Astrocyte of the spinal cord (primary cell): ENCODE data around the gene AP1S3.

Experiments used
- DNase-seq: peaks from one replicate; pipeline ENCODE4 v3.0.0; 2011; ENCODE audit warnings: low read depth, low spot score
- H3K4me3 ChIP-seq: 2 replicates; pipeline ENCODE4 v1.5.1; 2011; ENCODE audit warnings: low read depth, mild to moderate bottlenecking, low read length, moderate library complexity
- in situ Hi-C: cut with HindIII; loops from 2 replicates; pipeline ENCODE4 v1.10.0; 2017; ENCODE audit warnings: low sequenced_read_pairs
- TF ChIP-seq, protein P1 (sequence below): IDR thresholded peaks from 2 replicates; pipeline ENCODE4 v1.5.1; 2012; ENCODE audit warnings: low read depth, mild to moderate bottlenecking, low read length, inconsistent platforms

AP1S3 gene

DNA sequence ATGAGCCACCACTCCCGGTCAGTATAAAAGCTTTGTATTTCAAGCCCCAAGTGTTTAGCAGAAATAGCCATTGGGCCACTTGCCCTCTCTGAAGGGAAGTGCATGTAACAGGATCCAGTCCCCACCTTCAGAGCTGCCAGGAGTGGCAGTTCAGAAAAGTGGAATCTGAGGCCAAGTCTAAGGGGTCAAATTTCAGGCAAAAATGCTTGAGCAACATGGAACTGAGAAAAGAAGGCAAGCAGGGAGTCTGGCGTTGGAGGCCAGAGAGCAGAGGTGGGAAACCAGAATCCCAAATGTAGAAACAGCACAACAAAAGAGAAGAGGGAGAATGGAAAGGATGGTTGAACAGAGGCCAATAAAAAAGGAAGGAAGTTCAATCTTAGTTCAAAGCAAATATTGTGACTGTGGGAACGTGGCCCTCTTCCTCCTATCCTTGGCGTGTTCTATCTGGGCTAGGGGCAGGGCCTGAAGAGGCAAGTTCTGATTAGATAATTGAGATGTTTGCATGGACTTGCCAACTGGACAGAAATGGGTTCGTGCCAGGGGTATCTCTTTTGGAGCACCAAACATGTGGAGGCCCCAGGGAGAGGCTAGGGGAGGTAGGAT lies 102.2 kb downstream of the AP1S3 start:
- DNase-seq = no peak
- TF ChIP-seq, protein P1, sequence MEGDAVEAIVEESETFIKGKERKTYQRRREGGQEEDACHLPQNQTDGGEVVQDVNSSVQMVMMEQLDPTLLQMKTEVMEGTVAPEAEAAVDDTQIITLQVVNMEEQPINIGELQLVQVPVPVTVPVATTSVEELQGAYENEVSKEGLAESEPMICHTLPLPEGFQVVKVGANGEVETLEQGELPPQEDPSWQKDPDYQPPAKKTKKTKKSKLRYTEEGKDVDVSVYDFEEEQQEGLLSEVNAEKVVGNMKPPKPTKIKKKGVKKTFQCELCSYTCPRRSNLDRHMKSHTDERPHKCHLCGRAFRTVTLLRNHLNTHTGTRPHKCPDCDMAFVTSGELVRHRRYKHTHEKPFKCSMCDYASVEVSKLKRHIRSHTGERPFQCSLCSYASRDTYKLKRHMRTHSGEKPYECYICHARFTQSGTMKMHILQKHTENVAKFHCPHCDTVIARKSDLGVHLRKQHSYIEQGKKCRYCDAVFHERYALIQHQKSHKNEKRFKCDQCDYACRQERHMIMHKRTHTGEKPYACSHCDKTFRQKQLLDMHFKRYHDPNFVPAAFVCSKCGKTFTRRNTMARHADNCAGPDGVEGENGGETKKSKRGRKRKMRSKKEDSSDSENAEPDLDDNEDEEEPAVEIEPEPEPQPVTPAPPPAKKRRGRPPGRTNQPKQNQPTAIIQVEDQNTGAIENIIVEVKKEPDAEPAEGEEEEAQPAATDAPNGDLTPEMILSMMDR = no peak

DNA sequence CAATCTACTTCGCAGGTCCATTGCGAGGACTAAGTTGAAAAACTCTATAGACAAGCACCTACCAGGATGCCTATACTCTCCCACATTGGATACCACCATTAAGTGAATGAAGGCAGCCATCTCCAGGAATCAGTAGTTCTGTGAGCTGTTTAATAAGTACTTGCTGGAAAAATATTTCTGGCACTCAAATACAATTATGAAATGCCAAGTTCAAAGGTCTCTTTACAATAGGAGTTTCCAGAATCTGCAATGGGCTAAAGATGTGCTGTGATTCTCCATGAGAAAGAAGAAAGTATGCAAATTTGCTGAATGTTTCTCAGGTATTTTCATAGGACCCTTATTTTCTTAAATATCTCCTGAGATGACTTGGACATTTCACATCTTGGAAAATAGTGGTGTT lies 103.0 kb downstream of the AP1S3 start:
- no peak overlapping the region for H3K4me3 ChIP-seq
- in situ Hi-C loops = no loop called here
- no peak for DNase-seq
- TF ChIP-seq, protein P1 = no peak

More for the DNA sequence above, 102.2 kb downstream of the AP1S3 start:
- no peak overlapping the region for H3K4me3 ChIP-seq
- in situ Hi-C loops = no loop called here

DNA sequence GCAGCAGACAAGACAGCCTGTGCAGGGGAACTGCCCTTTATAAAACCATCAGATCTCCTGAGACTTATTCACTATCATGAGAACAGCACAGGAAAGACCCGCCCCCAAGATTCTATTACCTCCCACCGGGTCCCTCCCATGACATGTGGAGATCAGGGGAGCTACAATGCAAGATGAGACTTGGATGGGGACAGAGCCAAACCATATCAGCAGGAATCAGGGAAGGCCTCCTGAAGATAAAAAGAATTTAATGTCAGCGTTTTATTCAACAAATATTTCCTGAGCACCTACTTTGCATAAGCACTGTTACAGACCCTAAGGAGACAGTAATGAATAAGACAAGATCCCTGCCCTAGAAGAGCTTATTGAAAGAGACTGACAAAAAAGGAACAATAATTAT lies 105.0 kb downstream of the AP1S3 start:
- no peak for DNase-seq
- in situ Hi-C loops = no loop called here
- TF ChIP-seq, protein P1 = no peak
- no peak overlapping the region for H3K4me3 ChIP-seq

DNA sequence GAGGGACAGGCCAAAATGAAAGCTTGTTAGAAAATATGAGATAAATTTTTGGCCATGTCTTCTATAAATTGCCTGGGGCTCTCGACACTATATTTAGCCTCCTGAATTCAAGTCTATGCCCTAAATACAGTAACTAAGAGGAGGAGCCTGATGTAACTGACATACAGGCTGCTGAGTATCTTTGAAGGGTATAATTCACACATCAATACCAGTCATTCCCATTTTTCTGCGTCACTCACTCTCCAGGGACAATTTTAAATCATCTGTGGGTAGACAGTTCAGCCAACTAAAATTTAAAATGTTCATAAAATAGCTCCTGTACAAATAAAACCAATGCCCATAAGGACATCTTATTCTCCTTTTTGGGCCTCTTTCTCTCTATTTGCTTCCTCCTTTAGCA lies 105.9 kb downstream of the AP1S3 start:
- TF ChIP-seq, protein P1 = no peak
- no peak overlapping the region for H3K4me3 ChIP-seq
- in situ Hi-C loops = no loop called here
- DNase-seq = no peak

DNA sequence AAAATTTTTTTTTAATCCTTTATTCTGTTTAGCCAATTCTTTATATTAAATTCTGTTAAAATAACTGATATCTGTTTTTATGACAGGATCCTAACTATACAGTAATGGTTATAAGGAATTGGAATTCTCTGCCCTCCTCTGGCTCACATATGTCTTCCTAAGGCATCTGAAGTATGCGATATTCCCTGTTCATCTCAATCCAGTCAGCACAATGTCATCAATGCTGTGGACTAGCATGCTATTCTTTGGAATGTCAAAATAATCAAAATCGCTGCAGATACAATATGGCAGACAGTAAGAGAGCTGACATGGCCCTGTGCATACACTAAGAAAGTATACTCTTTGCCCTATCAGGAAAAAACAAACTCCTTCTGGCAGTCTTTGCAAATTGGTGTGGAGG lies 107.6 kb downstream of the AP1S3 start:
- no peak for DNase-seq
- no peak overlapping the region for H3K4me3 ChIP-seq
- TF ChIP-seq, protein P1 = no peak
- in situ Hi-C loops = no loop called here

DNA sequence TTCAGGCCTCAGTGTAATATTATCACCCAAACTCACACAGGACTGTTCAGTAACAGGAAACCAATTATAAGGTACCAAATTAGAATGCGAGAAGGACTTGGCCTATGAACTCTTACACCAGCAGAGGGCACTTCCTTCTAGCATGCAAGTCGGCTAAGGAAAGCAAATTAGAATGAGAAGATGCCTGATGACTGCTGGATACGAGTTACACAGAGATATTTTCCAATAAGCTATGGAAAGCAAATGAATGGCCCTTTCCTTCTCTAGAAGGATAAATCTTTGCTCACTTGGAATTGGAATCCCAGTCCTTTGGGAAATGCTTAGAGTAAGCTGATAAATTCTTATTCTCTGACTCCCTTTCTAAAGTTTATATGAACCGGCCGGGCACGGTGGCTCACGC lies 109.8 kb downstream of the AP1S3 start:
- in situ Hi-C loops = no loop called here
- TF ChIP-seq, protein P1 = peak; percentile 69
- no peak overlapping the region for H3K4me3 ChIP-seq
- peak; percentile 70 for DNase-seq
